HG03521 (cell line): Measurements from ENCODE around the gene IDH3A.

Experiments
- ATAC-seq: cut with Tn5 transposase; IDR thresholded peaks from one replicate; pipeline ENCODE4 v1.9.1; 2021; ENCODE audit warnings: mild to moderate bottlenecking, moderate library complexity; ENCODE audit not compliant: unreplicated experiment

The IDH3A gene

DNA sequence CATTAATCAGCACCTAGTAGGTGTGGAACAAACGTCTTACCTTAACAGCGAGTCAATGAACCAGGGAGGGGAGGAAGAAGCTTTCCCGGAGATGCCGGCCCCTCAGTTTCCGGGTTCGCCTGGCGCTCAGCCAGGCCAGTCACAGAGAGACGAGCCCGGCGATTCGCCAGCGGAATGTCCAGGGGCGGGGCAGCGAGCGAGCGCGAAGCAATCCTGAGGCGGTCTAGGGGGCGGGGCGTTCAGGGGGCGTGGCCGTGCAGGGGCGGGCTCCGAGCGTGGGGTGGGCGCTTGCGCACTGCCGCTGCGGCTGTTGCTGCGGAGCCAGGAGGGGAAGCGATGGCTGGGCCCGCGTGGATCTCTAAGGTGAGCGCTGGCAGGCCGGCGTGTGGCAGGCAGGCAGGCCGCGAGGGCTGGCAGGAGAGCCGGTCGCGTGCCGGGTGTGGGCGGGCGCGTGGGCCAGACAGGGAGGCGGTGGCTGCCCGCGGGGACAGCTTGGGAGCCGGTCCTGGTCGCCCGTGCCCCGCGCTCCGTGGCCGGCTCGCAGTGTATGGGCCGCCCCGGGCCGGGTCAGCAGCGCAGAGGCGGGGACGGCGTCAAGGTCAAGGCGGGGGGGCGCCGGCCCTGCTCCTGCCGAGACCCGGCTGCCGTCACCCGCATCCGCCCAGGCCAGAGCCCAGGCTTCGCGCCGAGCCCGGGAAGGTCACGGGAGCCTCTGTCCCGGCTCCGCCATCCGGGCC lies at the start of gene IDH3A:
IDH3A (plus strand) TSS at position 295 of the 737 bp plus-strand sequence; CDS start at position 337, 42 bp downstream.
- peak; percentile 77 for ATAC-seq

- ATAC-seq: no peak
Measured at GRCh38 chr15:78100886-78101285, 48.3 kb upstream of the IDH3A start.

GRCh38 chr15:78101423-78102105 lies 47.6 kb upstream of the IDH3A start:
- no peak for ATAC-seq

DNA sequence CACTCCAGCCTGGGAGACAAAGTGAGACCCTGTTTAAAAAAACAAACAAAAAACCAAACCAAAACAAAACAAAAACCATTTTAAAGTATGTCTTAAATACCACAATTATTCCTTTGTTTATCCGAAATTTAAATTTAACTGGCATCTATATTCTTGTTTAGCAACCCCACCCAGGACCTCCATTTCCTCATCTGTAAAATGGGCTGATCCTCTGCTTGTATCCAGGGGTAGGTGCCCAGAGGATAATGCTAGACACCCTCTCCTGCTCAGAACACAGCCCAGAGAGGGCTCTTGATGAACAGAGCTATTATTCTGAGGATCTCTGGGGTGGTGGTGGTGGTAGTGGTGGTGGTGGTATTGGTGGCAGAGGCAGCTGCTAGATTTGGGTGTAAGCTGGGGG lies 47.0 kb upstream of the IDH3A start:
- no peak for ATAC-seq

- no peak for ATAC-seq
Measured at GRCh38 chr15:78102741-78103140, 46.4 kb upstream of the IDH3A start.

DNA sequence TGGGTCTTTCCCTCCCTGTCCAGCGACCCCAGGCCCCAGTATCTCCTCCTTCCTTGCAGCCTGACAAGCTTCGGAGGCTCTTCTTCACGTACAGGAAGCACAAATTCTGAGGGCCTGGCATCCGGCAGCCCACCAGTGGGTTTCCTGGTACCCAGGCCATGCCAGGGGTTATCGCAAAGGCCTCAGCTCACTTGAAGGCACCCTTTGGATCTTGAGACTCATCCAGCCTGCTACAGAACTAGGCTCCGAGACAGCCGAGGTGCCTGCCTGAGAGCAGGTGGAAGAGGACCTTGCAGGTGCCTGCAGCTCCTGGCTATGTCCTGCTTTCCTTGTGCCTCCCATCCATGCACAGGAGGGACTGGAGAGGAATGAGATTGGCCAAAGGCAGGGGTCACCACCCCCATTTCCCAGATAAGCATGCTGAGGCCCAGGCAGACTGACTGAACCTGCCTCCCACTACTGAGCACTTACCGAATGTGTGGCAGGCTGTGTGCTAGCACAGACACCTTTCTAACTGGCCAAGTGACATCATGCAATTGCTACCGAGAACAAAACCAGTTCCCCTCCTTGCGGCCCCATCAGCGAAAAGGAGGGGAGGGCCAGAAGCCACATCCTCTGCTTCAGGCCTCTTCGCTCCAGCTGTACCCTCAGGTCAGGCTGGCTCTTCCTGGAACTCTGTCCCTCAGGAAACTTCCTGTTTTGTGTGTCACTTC lies 45.6 kb upstream of the IDH3A start:
- ATAC-seq: peak; percentile 72

GRCh38 chr15:78104119-78104479 lies 45.1 kb upstream of the IDH3A start:
- no peak for ATAC-seq

GRCh38 chr15:78104566-78105475 lies 44.3 kb upstream of the IDH3A start:
- no peak for ATAC-seq

DNA sequence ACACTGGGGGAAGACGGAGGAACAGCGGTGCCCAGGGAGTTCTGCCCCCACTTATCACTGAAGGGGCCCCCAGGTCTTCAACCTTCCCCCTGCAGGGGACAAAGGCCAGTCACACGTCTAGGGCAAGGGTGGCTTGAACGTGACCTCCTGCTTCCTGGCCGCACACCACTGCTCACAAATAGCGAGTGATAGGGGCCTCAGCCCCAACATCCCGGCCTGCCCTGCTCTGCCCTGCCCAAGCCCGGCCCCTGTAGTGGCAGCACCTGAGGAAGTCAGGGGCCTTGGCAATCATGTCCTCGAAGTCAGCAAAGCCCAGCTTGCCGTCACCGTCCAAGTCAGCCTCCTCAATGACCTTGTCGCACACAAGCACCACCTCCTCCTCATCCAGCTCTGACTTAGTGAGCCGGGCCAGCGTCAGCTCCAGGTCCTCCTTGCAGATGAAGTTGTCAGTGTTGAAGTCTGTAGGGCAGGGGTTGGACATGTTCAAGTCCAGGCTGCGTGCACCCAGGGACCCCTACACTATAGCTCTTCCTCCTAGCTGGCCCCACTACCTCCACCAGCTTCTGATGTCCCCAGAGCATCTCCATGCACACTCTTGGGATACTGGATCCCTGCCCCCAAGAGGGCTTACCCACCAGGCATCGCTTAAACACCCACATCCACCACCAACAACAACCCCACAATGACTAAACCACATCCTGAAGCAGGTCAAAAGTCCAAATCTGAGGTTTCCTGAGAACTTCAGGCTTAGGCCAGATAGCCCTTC lies 43.5 kb upstream of the IDH3A start:
- ATAC-seq: no peak

GRCh38 chr15:78107471-78107870 lies 41.7 kb upstream of the IDH3A start:
- no peak for ATAC-seq

DNA sequence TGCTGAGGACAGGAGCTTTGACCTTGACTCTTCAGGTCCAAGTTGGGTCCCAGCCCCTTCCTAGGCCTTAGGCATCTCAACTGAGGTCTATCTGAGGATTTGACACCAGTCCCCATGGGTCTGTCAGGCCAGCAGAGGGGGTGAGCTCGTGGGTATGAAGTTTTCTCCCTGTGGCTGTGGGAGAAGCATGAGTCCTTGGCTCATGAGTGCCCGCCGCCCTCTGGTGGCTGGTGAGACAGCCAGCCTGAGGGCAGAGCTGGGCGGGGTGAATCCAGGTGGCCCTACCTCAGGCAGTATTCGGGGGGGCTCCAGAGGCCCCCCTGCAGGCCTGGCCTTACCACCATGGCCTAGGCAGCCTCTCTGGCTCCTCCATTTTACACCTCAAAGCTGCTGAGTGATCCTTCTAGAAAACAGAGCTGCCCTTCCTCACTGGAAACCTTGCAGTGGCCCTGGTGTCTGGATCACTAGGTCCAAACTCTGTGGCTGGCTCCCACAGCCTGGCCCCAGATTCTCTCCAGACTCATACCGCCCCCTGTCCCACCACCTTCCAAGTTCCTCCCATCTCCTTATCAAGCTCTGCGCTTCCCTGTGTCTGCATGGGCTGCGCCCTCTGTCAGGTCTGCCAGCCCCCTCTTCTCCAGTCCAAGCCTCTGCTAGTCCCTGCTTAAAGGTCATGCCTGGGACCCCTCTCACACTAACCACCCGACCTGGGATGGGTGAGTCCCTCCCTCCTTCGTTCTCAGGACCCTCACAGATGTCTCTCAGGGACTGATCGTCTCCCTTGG lies 40.7 kb upstream of the IDH3A start:
- ATAC-seq: peak; percentile 36

- no peak for ATAC-seq
Measured at GRCh38 chr15:78109156-78109555, 40.0 kb upstream of the IDH3A start.

- ATAC-seq: no peak
Measured at GRCh38 chr15:78110096-78110495, 39.1 kb upstream of the IDH3A start.

GRCh38 chr15:78110916-78111475 lies 38.2 kb upstream of the IDH3A start:
- ATAC-seq: no peak

DNA sequence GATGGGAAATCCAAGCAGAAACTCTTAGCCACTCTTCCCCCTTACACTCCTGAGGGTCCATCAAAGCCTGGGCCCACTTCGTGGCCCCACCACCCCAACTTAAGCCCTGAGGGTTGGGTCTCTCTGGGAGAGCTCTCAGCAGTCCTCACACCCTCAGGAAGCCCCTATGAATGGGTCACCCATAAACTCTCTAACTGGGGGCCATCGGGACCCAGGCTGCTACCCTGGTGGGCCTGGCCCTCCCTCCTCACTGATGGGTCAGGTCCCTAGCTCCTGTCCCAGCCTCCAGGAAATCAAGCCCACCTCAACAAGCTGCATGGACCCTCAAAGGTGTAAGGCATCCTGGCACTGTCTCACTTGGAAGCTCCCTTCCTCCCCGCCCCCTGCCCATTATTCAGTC lies 37.4 kb upstream of the IDH3A start:
- no peak for ATAC-seq

DNA sequence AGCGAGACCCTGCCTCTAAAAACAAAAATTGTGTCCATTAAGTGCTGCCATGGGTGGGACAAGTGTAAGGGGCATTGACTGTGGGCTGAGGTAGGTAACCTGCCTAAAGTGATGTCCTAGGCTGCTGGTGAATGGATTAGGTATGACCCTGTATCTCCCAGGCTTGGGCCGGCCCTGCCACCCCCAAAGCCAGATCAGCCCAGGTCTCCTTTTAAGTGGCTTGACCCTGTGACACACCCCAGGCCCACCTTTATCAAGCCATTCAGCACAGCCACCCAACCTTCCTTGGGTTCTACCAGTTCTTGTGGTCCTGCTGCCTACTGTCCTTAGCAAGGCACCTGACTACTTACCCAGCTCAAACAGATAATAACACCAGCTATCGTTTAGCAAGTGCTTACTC lies 36.6 kb upstream of the IDH3A start:
- ATAC-seq: no peak

DNA sequence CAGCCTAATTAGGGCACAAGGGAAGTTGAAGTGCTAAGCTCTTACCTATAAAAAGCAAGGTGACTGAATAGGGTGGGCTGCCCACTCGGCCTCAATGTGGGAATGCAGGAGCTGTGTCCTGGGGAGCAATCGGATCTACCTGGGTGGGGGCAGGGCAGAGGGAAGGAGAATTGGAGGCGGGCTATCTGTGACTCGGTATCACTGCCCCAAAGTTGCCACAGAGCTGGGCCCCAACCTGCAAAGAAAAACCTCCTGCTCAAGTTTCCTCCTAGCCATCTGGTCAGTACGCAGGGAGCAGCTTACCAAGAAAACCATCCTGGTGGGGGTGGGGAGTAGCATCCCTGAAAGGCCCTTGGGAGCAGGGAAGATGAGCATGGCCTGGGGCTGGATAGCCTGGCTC lies 28.6 kb upstream of the IDH3A start:
- no peak for ATAC-seq

DNA sequence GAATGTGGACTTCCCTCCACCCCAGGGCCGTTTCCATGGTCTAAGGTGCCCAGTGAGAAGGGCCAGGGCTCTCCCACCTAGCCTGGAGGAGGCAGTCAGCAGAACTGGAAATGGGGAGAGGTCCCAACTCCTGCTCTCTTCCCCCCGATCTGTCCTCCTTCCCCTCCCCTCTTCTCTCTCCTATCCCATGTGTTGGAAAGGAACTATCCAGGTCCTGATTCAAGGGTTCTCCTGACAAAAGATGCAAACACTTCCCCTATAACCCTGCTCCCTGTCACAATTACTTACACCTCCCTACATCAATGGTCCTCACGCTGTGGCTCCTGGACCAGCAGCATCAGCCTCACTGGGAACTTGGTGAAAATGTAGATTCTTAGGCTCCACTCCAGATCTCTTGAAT lies 23.9 kb upstream of the IDH3A start:
- ATAC-seq: no peak

DNA sequence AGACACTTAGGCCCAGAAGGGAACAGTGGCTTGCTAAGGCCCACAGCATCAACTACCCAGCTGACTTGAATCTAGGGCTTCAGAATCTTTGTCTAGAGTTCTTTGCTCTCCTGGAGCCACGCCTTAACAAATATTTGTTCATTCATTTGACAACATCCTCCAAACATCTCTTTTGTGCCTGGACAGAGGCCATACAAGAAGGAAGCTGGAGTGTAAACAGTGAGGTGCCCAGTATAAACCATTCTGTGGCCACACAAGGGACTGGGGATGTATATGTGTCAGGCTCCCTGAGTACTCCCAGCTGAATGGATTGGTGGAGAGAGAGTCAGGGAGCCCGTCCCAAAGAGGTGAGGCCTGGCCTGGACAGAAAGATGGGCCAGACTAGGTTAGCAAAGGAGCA lies 21.3 kb upstream of the IDH3A start:
- no peak for ATAC-seq
